GM19463 (cell line): ENCODE results near the gene LSM14A.
"Not testable (repeated sequence)": the region's sequence is repeated elsewhere in the genome, so short reads cannot be mapped to it uniquely, and the experiment has no call there.

Source experiments
- ATAC-seq: cut with Tn5 transposase; IDR thresholded peaks from one replicate; pipeline ENCODE4 v1.9.1; 2021; ENCODE audit warnings: mild to moderate bottlenecking, moderate library complexity; ENCODE audit not compliant: unreplicated experiment

The LSM14A gene

GRCh38 chr19:34155686-34156085 lies 16.6 kb upstream of the LSM14A start:
- ATAC-seq = no peak

GRCh38 chr19:34158966-34159365 lies 13.3 kb upstream of the LSM14A start:
- not testable (repeated sequence) for ATAC-seq

GRCh38 chr19:34159541-34159940 lies 12.8 kb upstream of the LSM14A start:
- ATAC-seq = not testable (repeated sequence)

- ATAC-seq = not testable (repeated sequence)
These were observed 10.4 kb upstream of the LSM14A start for GRCh38 chr19:34161902-34162301.

GRCh38 chr19:34165295-34165738 lies 7.0 kb upstream of the LSM14A start:
- no peak for ATAC-seq

- not testable (repeated sequence) for ATAC-seq
These were observed 2.7 kb upstream of the LSM14A start for GRCh38 chr19:34169475-34170199.

- peak; percentile 28 for ATAC-seq
These were observed 796 bp upstream of the LSM14A start for GRCh38 chr19:34171539-34171876.

- peak; percentile 16 for ATAC-seq
These were observed 423 bp downstream of the LSM14A start for GRCh38 chr19:34172661-34173192.

- ATAC-seq = no peak
These were observed 1.1 kb downstream of the LSM14A start for GRCh38 chr19:34173193-34173956.

- ATAC-seq = not testable (repeated sequence)
These were observed 2.9 kb downstream of the LSM14A start for GRCh38 chr19:34175173-34175572.

- no peak for ATAC-seq
These were observed 4.3 kb downstream of the LSM14A start for GRCh38 chr19:34176581-34176980.

- ATAC-seq = no peak
These were observed 5.9 kb downstream of the LSM14A start for GRCh38 chr19:34178274-34178610.

GRCh38 chr19:34179066-34179465 lies 6.8 kb downstream of the LSM14A start:
- ATAC-seq = no peak

GRCh38 chr19:34180273-34180672 lies 8.0 kb downstream of the LSM14A start:
- no peak for ATAC-seq

GRCh38 chr19:34180709-34181108 lies 8.4 kb downstream of the LSM14A start:
- ATAC-seq = no peak

- no peak for ATAC-seq
These were observed 9.0 kb downstream of the LSM14A start for GRCh38 chr19:34181111-34181864.

- no peak for ATAC-seq
These were observed 9.8 kb downstream of the LSM14A start for GRCh38 chr19:34182125-34182524.

- ATAC-seq = no peak
These were observed 12.7 kb downstream of the LSM14A start for GRCh38 chr19:34184880-34185491.

GRCh38 chr19:34186205-34186604 lies 13.9 kb downstream of the LSM14A start:
- no peak for ATAC-seq

GRCh38 chr19:34187011-34187410 lies 14.7 kb downstream of the LSM14A start:
- no peak for ATAC-seq

- ATAC-seq = no peak
These were observed 16.1 kb downstream of the LSM14A start for GRCh38 chr19:34188408-34188807.
